ENCODE data around the gene HMGB2. TPM values are rescaled to one million over a fixed set of nuclear protein-coding genes. Genes with fewer than 3 reads are reported as not detected.
A peak's percentile ranks its signal among the peaks of the same experiment; 100 is the strongest.

Gene HMGB2
- total RNA-seq, 1 donor from 2014 or later, result 39.4 TPM

GRCh38 chr4:173288698-173289352, 45.3 kb downstream of the HMGB2 start:
- Histone ChIP-seq H3K4me1 (peaks cover 6% of the 10 kb centered on the region), H3K27ac (replicated peaks) (peak overlapping the region; percentile 4), H3K36me3 (peaks cover 4% of the 10 kb centered on the region), H3K27me3 (ENCODE audit: low read depth) (no peaks in the 10 kb centered on the region), H3K9me3 (replicated peaks) (peaks cover 37% of the 10 kb centered on the region), H3K4me3 (peak overlapping the region; percentile 35)
- intact Hi-C loops (cut with micrococcal nuclease), result no loop called here
- no peak for DNase-seq
- TF ChIP-seq CTCF (IDR thresholded peaks at IDR 0.05; ENCODE audit: borderline replicate concordance), result no peak

GRCh38 chr4:173288296-173288695, 45.9 kb downstream of the HMGB2 start:
- DNase-seq, result peak; percentile 34
- Histone ChIP-seq H3K27ac (replicated peaks) (no peak overlapping the region), H3K9me3 (replicated peaks) (peaks cover 43% of the 10 kb centered on the region), H3K4me1 (peaks cover 6% of the 10 kb centered on the region), H3K4me3 (no peak overlapping the region), H3K36me3 (peaks cover 4% of the 10 kb centered on the region), H3K27me3 (ENCODE audit: low read depth) (no peaks in the 10 kb centered on the region)
- peak; percentile 69 for TF ChIP-seq CTCF (IDR thresholded peaks at IDR 0.05; ENCODE audit: borderline replicate concordance)
- intact Hi-C loops (cut with micrococcal nuclease), result no loop called here

GRCh38 chr4:173287486-173287885, 46.7 kb downstream of the HMGB2 start:
- Histone ChIP-seq H3K4me1 (peaks cover 6% of the 10 kb centered on the region), H3K36me3 (peaks cover 4% of the 10 kb centered on the region), H3K27me3 (ENCODE audit: low read depth) (no peaks in the 10 kb centered on the region), H3K27ac (replicated peaks) (no peak overlapping the region), H3K9me3 (replicated peaks) (peaks cover 46% of the 10 kb centered on the region), H3K4me3 (no peak overlapping the region)
- intact Hi-C loops (cut with micrococcal nuclease), result no loop called here
- TF ChIP-seq CTCF (IDR thresholded peaks at IDR 0.05; ENCODE audit: borderline replicate concordance), result no peak
- no peak for DNase-seq

GRCh38 chr4:173284463-173284862, 49.7 kb downstream of the HMGB2 start:
- peaks cover 6% of the 10 kb centered on the region for H3K4me1 ChIP-seq
- no peaks in the 10 kb centered on the region for H3K27me3 ChIP-seq (ENCODE audit: low read depth)
- H3K36me3 ChIP-seq, result peaks cover 4% of the 10 kb centered on the region
- H3K9me3 ChIP-seq (replicated peaks), result peaks cover 46% of the 10 kb centered on the region
- intact Hi-C loops (cut with micrococcal nuclease), result no loop called here
- DNase-seq, result no peak
- no peak overlapping the region for H3K27ac ChIP-seq (replicated peaks)
- no peak for TF ChIP-seq CTCF (IDR thresholded peaks at IDR 0.05; ENCODE audit: borderline replicate concordance)
- H3K4me3 ChIP-seq, result no peak overlapping the region

GRCh38 chr4:173282626-173283025, 51.5 kb downstream of the HMGB2 start:
- peaks cover 4% of the 10 kb centered on the region for H3K36me3 ChIP-seq
- H3K9me3 ChIP-seq (replicated peaks), result peaks cover 46% of the 10 kb centered on the region
- intact Hi-C loops (cut with micrococcal nuclease), result no loop called here
- no peak overlapping the region for H3K27ac ChIP-seq (replicated peaks)
- H3K4me3 ChIP-seq, result no peak overlapping the region
- no peaks in the 10 kb centered on the region for H3K27me3 ChIP-seq (ENCODE audit: low read depth)
- H3K4me1 ChIP-seq, result no peaks in the 10 kb centered on the region
- DNase-seq, result no peak
- TF ChIP-seq CTCF (IDR thresholded peaks at IDR 0.05; ENCODE audit: borderline replicate concordance), result no peak

Measured in left ventricle myocardium inferior (tissue), 1 donor.